Stimulated activated CD8-positive, alpha-beta memory T cell treated with anti-CD3 and anti-CD28 coated beads, Interleukin-2, amount 100 ng/mL, for 48 hours (primary cell): ENCODE measurements around the gene KCNT2.
"Not testable (repeated sequence)": the region's sequence is repeated elsewhere in the genome, so short reads cannot be mapped to it uniquely, and the experiment has no call there.

Experiments
- DNase-seq, 2 donors: peaks; one replicate each; pipeline ENCODE4 v3.0.0-alpha.2; 2020; ENCODE audit warnings: low read depth in 2 of 2

Gene KCNT2

DNA sequence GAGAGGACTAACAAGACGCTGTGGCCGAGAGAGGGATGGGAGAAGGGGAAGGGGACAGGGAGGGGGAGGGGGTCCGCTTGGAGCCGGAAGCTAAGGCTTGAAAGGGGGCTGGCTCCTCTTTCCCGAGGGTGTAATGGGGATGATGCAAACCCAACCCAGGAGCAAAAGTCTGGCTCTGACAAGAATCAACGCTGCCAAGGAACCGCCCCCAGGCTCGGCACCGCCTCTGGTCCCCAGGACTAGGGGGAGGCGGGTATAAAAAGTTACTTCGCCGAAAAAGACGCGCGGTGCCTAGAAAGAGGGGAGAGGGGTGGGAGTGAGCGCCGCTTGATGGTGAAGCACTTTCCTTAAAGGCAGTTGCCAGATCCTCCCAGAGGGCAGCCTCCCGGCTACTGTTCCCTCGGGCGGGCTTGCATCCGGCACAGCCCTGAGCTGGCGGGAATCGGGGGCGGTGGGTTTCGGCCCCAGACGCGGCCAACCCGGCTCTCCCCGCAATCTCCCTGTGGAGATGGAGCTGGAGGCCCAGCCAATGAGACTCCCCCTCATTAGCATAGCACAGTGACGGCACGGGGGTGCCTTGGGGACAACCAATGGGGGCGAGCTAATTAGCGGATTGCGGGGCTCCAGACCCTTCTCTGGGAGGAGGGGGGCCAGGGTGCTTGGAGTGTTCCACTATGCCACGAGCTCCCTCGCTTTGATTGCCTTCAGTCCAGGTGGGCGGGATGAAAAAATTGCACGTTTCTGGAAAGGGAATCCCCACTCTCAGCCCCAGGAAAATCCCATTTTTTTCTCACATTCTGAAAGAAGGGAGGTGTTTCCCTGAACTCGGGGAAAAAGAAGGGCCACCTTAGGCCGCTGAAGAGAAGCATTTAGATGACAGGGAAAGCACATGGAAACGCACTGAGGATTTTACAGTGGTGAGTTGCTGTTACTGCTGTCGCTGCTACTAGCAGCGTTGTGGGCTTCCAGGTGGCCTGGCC, at the start of gene KCNT2:
KCNT2 (minus strand) TSS at position 51 of the 980 bp plus-strand sequence. CDS start 131 bp downstream, outside the sequence.
- DNase-seq: no peak

- no peak for DNase-seq
These were observed 47.3 kb upstream of the KCNT2 start for GRCh38 chr1:196655494-196655893.

GRCh38 chr1:196655071-196655470, 46.8 kb upstream of the KCNT2 start:
- no peak for DNase-seq

GRCh38 chr1:196654271-196654670, 46.0 kb upstream of the KCNT2 start:
- DNase-seq: no peak

GRCh38 chr1:196651637-196652215, 43.5 kb upstream of the KCNT2 start, which contains the start of gene CFH:
Gene CFH, plus strand, starts transcription at chr1:196652043. Its CDS starts 75 bp downstream, at chr1:196652118.
- no peak for DNase-seq

GRCh38 chr1:196651079-196651478, 42.8 kb upstream of the KCNT2 start:
- DNase-seq: no peak

GRCh38 chr1:196650403-196650802, 42.2 kb upstream of the KCNT2 start:
- DNase-seq: no peak

- DNase-seq: no peak
These were observed 41.8 kb upstream of the KCNT2 start for GRCh38 chr1:196649990-196650389.

GRCh38 chr1:196640976-196641375, 32.7 kb upstream of the KCNT2 start:
- no peak for DNase-seq

DNA sequence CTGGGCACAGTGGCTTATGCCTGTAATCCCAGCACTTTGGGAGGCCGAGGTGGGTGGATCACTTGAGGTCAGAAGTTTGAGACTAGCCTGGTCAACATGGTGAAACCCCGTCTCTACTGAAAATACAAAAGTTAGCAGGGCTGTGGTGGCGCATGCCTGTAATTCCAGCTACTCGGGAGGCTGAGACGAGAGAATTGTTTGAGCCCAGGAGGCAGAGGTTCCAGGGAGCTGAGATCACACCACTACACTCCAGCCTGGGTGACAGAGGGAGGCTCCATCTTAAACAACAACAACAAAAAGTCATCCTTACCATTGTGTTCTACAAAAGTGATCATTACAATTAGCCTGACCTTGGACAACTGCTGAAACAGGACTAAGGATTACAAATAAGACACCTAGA, 31.1 kb upstream of the KCNT2 start:
- DNase-seq: not testable (repeated sequence)

DNA sequence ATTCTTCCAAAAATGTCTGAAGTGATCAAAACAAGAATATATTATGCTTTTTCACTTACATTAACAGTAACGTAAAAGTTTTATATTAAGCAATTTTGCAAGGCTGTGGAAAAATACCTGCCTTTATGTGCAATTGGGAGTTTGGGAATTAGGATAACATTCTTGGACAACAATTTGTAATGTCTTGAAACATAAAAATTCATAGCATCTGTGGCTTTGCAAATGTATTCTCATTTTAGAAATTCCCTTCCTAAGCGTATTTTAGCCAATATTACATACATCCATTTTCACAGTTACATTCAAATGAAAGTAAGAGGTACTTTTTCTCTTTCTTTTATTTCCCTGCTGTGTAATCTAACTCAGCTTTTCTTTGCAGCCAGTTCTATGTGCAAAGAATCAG, 30.2 kb upstream of the KCNT2 start:
- DNase-seq: no peak

DNA sequence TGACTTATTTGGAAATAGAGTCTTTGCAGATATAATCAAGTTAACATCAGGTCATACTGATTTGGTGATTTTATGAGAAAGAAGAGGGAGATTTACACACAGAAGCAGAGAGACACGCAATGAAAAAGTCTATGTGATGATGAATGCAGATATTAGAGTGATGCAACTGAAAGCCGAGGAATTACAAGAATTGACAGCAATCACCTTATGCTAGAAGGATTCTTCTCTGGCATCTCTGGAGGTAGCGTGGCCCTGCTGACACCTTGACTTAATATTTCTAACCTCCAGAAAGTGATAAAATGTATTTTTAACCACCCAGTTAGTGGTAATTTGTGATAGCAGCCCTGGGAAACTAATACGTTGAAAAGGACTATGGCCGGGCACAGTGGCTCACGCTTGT, 29.4 kb upstream of the KCNT2 start:
- no peak for DNase-seq

DNA sequence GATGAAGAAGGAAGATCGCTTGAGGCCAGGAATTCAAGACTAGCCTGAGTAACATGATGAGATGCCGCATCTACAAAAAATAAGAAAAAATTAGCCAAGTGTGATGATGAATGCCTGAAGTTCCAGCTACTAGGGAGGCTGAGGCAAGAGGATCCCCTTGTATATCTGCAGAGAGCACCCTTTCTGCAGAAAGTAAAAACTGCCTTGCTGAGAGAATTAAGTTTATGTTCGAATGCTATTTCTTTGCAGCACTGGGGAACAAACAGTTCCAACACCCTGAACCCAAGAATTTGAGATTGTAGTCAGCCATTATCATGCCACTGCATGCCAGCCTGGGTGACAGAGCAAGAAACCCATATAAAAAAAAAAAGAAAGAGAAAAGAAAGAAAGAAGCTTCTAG, 20.6 kb upstream of the KCNT2 start:
- DNase-seq: no peak

DNA sequence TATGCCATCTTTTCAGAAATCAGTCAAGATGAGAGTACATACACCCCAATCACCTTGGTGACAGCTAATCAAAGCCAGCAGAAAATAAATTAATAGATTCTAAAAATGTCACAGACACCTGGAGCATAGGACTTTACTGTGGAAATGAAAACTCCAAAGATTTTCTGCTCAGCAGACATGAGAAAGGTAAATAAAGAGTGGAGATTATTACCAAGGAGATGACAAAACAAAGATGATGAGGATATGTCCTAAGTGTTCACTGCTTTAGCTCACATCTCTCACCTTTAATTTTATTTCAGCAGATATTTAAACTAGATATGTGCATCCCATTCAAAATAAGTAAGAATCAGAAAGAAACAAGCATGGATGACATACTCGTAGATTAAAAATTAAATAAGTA, 14.8 kb upstream of the KCNT2 start:
- no peak for DNase-seq

- no peak for DNase-seq
These were observed 11.5 kb upstream of the KCNT2 start for GRCh38 chr1:196619721-196620120.

GRCh38 chr1:196611873-196612272, 3.6 kb upstream of the KCNT2 start:
- no peak for DNase-seq

DNA sequence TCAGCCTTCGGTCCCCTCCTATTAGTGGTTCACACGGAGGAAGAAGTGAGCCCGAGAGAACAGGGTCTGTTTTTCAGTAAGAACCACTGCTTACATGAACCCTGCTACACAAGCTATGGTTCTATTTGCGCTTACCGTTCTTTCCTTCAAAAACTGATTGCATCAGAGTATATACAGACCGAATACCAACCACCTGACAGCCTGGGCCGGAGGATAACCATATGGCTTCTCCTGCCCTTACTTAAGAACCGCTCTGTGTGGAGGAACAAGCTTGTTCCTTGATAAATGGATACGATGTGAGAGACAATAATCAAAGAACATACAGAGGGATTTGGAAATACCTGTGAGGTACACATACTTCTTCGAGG, 1.1 kb upstream of the KCNT2 start:
- DNase-seq: no peak

DNA sequence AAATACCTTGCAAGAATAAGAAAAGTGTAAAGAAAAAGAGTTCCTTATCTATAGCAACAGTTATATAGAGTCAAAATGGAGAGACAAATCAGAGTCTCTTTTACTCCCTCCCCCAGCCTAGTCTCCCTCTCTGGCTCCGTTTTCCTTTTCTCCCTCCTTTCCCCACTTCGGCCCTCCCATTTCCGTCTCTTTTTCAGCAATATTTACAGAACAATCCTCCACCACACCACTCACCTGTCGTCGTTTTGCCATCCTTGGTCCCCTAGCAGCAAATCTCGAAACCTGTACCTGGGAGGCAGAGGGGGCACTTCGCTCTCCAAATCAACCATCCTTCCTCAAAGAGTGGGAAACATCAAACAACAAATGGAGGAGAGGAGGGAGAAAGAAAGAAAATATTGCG, 259 bp downstream of the KCNT2 start:
- DNase-seq: no peak

DNA sequence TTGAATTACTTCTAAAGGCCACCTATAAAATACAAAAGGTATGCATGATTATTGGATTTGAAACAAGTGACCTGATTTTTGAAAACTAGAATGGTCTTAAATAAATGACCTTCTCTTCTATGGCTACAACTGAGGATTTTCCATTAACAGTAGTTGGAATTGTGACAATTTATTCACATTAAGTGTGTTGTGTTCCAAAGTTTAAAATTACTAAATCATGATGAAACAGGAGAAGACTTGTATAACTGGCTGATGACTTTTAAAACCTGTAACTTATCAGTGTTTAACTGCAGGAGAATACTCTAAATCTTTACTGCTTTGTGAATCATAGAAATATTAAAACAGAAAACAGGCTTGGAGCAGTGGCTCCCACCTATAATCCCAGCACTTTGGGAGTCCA, 4.6 kb downstream of the KCNT2 start:
- no peak for DNase-seq

DNA sequence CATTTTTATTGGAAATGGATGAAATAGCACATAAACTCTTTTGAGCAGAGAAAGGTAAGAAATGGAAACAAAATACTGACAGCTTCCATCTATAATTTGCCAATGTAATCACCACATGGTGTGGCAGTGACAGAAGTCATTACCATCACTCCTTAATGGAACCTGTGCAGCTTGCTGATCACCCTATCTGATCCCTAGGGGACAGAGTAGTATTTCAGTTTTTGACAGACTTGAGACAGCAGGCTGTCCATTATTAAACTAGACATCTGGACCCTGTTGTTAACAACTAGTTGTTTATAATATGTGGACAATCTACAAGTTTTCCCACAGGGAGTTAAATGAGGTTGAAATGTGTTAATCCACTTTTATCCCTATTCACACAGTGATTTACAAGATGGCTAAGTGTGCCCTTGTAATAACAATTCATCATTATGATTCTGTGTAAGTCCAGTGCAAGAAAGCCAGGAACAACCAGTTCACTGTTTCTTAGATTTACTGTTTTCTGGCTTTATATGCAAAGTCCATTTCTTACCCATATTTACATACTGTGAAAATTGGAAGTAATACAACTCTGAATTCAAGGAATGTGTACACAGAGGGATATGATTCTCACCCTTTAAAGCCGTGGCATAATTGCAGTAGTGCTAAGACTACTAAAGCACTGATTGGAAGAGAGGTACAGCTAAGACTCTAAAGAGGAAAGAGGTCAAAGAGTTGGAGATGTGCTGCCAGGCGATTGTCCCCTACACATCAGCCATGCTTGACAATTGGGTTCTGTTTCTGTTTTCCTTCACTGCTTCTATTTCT, 9.1 kb downstream of the KCNT2 start:
- no peak for DNase-seq

DNA sequence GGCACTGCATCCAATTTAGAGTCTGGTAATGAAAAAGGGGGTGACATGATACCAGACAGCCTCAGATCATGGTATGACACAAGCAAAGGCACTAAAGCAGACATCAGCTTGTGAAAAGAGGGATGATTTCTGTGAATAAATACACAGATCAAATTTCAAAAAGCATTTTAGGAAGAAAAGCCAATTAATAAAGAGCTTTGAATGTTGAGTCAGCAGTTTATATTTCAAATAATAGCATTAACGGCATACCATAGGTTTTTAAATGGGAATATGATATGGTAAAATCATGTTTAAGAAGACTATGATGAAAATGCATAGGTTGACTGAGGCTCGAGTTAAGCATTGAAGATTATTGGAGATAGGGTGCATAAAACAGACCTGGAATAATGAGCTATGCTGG, 13.5 kb downstream of the KCNT2 start:
- DNase-seq: no peak

- no peak for DNase-seq
These were observed 14.3 kb downstream of the KCNT2 start for GRCh38 chr1:196593955-196594354.
